GM21515 (cell line): Measurements from ENCODE around the gene CFAP54.
"Not testable (repeated sequence)": the region's sequence is repeated elsewhere in the genome, so short reads cannot be mapped to it uniquely, and the experiment has no call there.

ENCODE experiments used
- ATAC-seq: cut with Tn5 transposase; IDR thresholded peaks from one replicate; pipeline ENCODE4 v1.9.1; 2021; ENCODE audit not compliant: unreplicated experiment

CFAP54 gene, protein sequence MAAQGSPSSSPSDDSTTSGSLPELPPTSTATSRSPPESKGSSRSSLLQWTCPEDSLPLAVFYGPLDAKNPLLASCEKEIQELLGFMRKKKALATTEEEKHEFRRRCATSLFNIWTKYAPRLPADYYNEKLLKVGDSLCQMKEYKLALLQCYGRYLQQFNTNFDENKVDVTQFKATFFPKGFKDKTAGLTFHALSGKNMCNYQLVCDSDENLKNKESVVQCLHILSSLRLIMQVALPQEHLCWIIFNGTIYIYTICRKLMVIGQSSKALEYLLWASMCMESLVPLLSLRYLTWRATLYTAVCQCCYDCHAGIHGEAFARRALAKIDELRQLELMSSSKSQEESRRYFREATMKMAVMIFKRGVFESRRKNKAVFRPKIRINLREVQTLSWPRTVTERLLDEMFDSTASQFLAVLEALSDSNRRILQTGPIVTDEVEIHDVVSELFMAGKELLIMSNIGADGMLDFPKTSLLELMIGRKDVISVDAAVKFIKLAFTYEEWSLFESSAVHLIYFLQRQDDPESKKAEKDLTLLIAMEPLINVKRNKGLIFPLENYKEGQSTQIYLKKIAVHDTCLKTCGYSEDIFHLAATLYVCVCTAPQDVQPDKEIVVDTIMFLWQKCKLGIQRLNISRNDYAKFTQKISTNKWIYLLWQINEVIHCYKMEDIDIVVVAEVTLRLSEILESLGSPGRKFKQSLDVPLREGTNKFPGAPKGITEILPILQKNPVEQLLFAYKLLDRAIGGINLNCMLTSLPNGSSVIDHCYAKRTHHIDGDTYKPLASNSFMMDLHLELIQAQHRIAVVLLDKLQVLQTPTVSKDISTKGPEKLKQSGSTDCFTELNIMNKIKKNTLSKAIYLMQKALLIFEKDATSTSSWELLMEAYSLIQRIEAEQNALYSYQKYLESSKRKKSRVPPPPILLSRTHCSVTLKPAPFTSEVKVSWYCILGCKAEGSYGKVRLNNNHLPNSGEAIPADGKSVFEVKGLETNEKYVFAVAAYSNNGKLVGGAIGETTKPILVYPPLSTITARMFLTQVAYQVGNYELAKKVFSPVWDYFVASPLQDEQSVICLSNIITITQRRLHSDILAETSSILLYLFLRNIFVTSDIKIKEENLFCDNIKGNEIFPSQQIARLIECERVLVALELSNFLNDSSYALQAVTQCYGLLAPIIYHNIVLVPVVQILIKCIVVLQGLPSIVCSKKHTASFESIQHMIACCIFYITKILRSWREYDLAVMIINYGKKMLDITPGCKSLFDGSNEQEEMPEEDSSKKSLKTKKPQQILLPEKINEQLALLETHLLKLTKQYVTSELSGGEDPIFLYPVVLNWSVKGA (N-terminal part only)

DNA sequence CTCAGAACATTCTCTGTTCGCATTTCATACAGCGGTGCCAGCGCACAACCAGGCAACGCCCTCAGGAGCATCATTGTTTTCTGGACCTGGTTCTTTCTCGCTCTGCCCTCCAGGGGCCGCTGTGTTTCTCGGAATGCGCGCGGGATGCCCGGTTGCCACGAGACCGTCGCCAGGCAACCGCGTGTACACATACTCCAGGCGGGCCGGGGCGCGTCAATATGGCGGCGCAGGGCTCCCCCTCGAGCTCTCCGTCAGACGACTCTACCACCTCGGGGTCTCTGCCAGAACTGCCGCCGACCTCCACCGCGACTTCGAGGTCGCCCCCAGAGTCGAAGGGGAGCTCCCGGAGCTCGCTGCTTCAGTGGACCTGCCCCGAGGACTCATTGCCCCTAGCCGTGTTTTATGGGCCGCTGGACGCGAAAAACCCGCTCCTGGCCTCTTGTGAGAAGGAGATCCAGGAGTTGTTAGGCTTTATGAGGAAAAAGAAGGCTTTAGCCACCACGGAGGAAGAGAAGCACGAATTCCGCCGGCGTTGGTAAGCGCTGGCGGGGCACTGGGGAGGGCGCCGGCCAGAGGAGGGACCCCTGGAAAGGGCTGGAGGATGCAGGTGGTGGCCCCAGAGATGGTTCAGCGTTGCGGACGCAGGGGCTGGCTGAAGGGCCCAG lies at the start of gene CFAP54:
Gene CFAP54, plus strand, starts transcription at position 186 of the 665 bp plus-strand sequence. Its CDS starts 33 bp downstream, at position 219.
- peak; percentile 95 for ATAC-seq

DNA sequence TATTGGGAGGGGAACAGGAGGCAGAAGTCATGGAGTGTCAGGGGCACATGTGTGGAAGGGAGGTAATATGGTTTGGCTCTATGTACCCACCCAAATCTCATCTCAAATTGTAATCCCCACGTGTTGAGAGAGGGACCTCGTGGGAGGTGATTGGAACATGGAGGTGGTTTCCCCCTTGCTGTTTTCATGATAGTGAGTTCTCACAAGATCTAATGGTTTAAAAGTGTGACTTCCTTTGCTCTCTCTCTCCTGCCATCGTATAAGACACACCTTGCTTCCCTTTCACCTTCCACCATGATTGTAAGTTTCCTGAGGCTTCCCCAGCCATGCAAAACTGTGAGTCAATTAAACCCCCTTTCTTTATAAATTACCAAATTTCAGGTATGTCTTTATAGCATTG lies 47.6 kb upstream of the CFAP54 start:
- ATAC-seq = no peak

DNA sequence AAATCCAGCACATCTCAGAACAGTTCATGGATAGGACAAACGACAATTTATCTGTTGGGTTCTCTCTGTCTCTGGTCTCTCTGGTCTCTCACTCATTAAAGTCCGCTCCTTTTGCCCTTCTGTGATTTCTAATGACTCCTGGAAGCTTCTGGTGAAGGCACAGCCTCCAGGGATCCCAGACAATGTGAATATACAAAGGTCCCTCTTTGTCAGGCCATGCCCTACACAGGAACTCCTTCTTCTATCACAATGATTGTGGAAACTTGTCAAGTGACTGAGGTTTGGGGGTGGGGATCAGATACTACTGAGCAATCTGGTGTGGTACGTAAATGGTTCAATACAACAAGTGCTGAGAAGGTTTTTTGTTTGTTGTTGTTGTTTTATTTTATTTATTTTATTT lies 46.5 kb upstream of the CFAP54 start:
- no peak for ATAC-seq

DNA sequence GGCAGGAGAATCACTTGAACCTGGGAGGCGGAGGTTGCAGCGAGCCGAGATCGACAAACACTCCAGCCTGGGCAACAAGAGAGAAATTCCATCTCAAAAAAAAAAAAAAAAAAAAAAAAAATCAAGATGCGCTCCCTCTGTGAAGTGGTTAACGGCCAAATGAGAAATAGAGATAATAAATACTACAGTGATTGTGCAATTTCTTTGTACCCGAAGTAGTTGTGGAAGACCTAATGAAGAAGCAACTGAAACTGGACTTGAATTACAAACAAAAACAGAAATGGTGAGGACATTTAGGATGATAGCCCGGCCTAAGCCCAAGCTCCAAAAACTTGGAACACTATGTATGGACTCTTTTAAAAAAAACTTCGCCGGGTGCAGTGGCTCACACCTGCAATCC lies 45.0 kb upstream of the CFAP54 start:
- ATAC-seq = no peak

DNA sequence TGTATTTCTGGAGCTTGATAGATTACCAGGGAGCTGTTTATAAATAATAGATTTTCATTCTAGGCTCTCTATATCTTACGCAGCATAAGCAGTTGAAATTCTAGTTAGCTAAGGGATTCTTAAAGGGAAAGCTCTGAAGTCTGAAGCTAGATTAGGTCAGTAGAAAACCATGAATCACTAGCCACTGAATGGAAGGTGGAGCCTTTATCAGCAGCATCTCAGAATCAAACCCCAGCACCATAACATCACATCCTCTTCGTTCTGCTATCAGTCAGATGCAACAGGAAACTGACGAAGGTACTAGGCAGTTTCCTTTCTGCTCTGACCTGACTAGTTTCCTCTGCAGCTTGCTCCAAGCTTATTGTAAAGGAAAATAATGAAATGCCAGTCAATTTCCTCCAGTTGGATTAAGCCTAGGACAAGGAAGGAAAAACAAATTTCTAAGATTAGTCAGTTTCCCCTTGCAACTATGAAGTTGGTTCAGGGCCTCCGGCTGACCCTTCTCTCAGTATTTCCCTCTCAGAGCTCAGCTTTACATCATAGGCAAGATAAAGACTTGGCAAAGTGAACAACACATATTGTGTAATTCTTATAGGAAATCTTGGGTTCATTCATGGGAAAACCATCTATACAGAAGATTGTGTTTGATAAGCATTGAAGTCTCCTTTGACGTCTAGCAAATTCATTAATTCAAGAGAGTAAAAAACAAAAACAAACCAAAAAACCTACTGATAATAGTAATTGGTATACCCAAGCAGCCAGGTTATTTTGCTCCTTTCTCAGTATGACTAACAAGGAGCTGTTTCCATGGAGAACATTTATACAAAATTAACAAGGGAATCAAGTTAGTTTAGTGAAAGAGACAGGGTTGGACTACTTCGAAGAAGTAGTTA lies 43.4 kb upstream of the CFAP54 start:
- ATAC-seq = peak; percentile 90

DNA sequence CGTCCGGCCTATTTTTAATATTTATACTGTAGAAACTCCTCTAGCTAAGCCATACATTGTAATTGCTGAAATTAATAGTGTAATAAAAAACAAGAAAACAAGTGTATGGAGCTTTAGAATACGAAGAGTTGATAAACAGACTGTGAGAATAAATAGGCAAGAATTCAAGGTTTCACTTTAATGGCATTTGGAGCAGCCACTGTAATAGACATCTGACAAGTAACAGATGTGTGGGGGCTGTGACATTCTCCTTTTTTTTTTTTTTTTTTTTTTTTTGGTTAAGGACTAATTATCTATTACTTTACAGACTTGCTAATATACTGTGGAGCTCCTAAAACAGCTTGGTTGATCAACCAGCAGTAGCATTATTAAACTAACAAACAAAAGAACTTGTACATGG lies 42.1 kb upstream of the CFAP54 start:
- ATAC-seq = no peak

DNA sequence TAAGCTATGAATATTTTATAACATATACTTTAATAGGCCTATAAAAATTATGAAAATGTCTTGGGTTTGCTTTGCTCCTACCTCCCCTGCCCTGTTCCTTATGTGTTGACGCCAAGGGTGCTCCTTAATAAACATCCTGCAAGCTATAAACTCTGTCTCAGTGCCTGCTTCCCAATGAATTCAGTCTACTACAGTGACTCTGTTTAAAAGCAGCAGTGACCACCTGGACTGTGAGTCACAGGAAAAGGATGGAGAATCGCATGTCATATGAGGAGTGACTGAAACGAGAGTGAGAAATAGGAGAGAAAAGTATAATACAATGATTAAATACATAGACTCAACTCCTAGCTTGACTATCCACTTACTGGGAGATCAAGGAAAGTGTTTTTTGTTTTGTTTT lies 41.1 kb upstream of the CFAP54 start:
- no peak for ATAC-seq

DNA sequence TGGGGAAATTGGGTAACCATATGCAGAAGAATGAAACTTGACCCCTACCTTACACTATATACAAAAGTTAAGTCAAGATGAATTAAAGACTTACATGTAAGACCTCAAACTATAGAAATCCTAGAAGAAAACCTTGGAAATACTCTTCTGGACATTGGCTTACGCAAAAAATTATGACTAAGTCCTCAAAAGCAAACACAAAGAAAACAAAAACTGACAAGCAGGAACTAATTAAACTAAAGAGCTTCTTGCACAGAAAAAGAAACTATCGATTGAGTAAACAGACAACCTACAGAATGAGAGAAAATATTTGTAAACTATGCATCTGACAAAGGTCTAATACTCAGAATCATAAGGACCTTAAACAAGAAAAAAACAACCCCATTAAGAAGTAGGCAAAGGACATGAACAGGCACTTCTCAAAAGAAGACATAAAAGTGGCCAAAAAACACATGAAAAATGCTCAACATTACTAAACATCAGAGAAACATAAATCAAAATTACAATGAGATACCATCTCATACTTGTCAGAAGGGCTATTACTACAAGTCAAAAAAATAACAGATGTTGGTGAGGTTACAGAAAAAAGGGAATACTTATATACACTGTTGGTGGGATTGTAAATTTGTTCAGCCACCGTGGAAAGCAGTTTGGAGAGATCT lies 37.0 kb upstream of the CFAP54 start:
- ATAC-seq = no peak

DNA sequence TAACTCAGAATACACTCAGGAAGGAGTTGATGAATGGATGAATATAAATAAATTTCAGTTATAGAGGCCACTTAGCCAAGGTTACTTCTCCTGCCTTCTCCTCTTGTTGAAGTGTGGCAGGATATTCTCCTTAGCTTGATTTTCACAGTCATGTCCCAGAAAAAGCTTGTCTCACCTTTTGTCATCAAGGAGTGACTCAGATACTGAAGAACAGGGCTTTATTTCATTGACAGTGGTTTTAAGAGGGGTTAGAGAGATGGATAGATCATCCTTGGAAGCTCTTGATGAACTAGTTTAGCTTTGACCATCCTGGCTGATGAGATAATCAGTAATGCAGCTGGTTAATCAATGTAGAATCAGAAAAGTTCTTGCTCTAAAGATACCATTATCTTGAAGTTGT lies 35.0 kb upstream of the CFAP54 start:
- no peak for ATAC-seq

DNA sequence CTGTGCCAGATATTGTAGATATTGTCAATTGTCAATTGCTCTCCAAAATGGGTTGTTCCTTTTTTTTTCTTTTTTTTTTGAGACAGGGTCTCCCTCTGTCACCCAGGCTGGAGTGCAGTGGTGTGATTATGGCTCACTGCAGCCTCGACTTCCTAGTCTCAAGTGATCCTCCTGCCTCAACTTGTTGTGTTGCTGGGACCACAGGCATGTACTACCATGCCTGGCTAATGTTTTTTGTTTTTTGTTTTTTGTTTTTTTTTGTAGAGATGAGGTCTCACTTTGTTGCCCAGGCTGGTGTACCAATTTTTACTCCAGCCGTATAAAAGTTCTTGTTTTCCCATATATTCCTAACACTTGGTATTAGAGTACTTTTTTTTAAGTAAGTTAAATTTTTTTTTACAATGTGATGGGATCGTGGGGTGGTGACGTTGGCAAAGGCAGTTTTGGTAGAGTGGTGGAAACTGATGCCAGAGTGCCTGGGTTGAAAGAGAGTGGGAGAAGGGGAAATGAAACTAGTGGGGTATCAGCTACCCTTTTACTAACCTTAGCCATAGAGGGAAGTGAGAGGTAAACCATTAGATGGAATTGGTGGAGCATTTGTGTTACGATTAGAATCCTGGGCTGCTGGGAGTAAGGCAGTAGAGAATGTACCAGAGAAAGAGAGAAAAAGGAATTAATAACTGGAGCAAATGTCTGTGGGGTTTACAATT lies 33.0 kb upstream of the CFAP54 start:
- ATAC-seq = peak; percentile 80

DNA sequence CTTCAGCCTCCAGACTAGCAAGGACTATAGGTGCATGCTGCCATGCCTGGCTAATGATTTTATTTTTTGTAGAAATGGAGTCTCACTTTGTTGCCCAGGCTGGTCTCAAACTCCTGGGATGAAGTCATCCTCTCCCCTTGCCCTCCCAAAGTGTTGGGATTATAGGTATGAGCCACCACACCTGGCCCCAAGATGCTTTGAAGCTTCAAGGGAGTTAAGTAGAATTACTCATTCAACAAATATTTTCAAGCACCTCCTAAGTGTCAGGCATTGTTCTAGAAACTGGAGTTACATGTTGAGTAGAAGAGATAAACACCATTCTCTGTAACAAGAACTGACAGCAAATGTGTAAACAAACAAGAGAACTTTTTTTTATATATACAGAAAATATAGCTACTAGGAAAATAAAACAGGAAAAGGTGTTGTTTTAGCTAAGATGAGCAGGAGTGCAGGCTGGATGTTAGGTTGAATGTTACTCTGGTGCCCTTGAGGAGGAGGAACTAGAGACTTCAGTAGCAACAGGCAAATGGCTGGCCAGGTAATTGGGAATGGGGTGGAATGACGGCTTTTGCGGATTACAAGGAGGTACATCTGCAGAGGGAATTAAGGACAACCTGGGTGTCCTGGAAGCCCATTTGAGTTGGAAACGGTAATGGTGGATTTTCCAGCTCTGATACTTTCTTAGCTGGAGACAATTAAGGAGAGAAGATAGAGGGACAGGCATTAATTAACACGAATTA lies 32.0 kb upstream of the CFAP54 start:
- ATAC-seq = peak; percentile 3

DNA sequence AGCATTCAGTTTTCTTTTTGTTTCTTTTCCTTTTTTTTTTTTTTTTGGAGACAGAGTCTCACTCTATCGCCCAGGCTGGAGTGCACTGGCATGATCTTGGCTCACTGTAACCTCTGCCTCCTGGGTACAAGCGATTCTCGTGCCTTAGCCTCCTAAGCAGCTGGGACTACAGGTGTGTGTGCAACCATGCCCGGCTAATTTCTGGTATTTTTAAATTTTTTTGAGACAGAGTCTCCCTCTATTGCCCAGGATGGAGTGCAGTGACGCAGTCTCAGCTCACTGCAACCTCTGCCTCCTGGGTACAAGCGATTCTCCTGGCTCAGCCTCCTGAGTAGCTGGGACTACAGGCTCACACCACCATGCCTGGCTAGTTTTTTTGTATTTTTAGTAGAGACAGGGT lies 30.1 kb upstream of the CFAP54 start:
- not testable (repeated sequence) for ATAC-seq

DNA sequence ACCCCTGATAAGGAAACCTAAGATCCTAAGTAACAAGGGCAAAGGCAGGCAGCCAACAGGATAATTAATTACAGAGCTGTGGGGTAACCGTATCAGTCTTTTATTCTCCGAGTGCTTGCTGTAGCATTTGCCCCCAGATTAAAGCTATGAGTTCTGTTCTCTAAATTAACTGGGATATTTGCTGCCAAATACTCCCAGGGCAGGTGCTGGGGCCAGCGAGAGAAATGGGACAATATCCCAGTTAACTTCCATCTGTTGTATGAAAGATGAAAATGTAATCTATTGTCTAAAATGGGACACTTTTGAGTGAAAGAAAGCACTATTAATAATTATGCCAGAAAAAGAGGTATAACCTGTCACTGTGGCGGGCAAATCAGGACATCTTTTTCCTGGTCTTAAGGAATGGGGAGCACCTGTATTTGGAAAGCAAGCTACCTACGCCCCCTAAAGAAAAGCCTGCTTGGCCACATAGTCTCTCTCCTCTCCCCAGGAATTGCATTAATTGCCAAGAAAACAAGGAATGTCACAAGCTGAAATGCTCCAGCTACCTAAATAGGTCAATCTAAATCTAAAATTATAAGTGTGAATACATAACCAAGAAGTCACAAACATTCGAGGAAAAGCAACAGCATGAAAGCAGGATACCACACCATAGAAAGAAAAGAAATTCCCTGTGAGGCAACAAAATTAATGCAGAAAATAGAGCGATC lies 26.7 kb upstream of the CFAP54 start:
- ATAC-seq = no peak

DNA sequence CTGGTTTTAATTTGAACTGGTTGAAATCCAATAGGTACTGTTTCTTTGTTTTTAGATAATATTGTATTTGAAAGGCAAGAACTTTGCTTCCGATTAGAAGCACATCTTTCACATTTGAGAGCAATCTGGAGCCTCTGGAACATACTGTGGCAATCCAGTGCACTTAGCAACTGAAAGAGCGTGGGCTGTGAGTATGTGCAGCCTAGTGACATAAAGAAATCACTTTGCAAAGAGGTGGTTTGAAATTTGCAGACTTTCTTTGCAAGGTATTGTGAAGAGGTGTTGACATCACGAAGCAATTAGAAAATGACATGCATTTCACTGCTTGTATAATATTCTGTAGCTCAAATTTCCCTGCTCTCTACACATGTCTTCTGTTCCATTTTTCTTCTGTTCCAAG lies 23.5 kb upstream of the CFAP54 start:
- no peak for ATAC-seq

DNA sequence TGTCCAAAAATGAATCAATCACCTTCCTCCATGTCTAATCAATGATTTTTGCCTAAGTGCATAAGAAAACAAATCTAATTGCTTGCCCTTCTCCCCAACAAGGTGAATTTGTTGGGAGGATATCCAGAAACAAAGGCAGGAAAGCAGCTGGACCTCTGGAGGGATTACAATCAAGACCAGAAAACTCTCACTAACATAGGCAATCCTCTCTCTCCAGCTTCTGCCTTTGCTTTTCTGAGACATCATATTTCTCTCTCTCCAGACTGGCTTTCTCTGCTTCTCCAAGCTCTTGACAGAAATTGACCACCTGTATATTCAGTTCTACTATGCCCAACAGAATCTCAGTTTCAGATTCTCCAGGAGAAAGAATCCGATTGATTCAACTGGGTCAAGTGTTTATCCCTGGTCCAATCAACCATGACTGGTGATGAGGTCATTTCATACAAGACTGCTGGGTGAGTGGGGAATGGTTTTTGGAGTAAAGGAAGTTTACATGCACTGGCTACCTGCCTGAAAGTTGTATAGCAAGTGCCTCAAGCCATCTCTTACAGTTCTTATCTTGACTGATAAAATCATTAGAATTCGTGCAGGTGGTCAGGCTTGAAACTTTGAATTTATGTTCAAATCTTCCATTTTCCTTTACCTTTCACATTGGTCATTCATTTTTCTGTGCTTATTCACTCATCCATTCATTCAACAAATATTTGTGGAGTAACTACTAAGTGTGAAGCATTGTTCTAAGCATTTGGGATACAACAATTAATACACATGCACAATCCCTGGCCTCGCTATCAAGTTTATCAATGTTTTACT lies 22.2 kb upstream of the CFAP54 start:
- no peak for ATAC-seq

DNA sequence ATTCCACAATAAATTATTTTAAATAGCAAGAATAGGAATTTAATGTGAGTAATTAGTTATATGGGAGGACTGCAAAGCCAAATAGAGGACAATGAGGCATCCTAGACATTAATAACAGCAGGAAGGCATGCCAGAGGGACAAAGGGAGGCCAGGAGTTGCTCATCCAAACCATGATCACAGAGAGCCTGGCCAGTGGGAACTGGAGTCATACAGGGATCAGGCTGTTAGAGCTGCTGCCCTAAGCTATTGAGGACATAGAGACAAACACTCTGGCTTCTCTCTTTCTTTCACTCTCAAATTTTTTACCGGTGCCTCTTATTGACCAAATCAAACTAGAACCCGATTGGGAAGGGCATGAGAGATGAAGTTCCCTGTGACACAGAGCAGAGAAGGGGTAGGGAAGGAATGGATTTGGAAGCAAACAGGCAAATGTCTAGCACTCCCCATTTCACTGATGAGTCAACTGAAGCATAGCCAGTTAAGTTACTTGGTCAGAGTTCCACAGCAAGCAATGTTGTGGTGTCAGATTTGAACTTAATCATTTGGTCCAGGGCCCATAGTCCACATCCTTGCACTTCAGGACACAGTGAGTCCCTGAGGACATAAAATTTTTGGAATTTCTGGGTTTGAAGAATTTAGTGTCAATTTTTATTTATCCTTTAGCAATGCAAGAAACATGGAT lies 17.9 kb upstream of the CFAP54 start:
- ATAC-seq = no peak
